Body of pancreas (tissue), 4 donors: ENCODE data around the gene GART. TPM values are rescaled to one million over a fixed set of nuclear protein-coding genes. Genes with fewer than 3 reads are reported as not detected.

Source experiments
- ATAC-seq: fragments of 150-250 bp; one replicate; pipeline ENCODE4 v1.9.1; 2016
- DNase-seq, 4 donors: peaks; one replicate each; pipeline ENCODE4 v3.0.0-alpha.2; 2019
- H3K27ac ChIP-seq, 4 donors: fragments of 200-600 bp; sonication (generic); 1 replicate in 3 of 4; 2 replicates in 1 of 4; pipeline versions ENCODE4 v1.5.1 to v1.6.1; 2016 to 2019; ENCODE audit warnings: mild to moderate bottlenecking in 1 of 4, mixed read lengths in 1 of 4, moderate library complexity in 1 of 4
- H3K27me3 ChIP-seq, 2 donors: fragments of 200-600 bp; sonication (generic); one replicate each; pipeline ENCODE4 v1.6.0; 2016; ENCODE audit warnings: mild to moderate bottlenecking in 1 of 2
- H3K36me3 ChIP-seq, 2 donors: fragments of 200-600 bp; sonication (generic); replicated peaks in 1 of 2; 2 replicates each; pipeline ENCODE4 v1.5.1; 2016; ENCODE audit warnings: low read depth in 2 of 2; ENCODE audit not compliant: insufficient read depth in 1 of 2
- H3K4me1 ChIP-seq: fragments of 200-600 bp; sonication (generic); one replicate; pipeline ENCODE4 v1.6.0; 2016
- H3K4me3 ChIP-seq, 2 donors: fragments of 200-600 bp; sonication (generic); 1 replicate in 1 of 2; 2 replicates in 1 of 2; pipeline ENCODE4 v1.5.1; 2016 to 2019
- H3K9me3 ChIP-seq, 3 donors: fragments of 200-600 bp; sonication (generic); 1 replicate in 2 of 3; 2 replicates in 1 of 3; pipeline ENCODE4 v1.5.1; 2016
- POLR2A ChIP-seq, 3 donors: fragments of 450-650 bp; IDR thresholded peaks; one replicate each; pipeline ENCODE4 v1.6.1; 2016; ENCODE audit warnings: antibody characterized with exemption in 3 of 3, mild to moderate bottlenecking in 2 of 3
- WGBS, 2 donors: methylation state at CpG; one replicate each; pipeline ENCODE4 v1.1.5; 2017; 5-methylcytosine and 5-hydroxymethylcytosine counted together
- intact Hi-C: fragments of 100-400 bp; cut with DNase I; formaldehyde crosslinking; loops from one replicate; pipeline ENCODE4 v1.15.1; 2023
- total RNA-seq, 2 donors: library from RNA; depleted of rRNA; stranded (reverse); fragments of >200 nt; gene quantifications; one replicate each; pipeline ENCODE4 v1.1.0, GENCODE V29; 2016
- TF ChIP-seq, protein P1 (sequence below), 7 experiments: fragments of 450-650 bp in 4 of 7; fragments of 200-600 bp in 3 of 7; sonication (generic) in 3 of 7; IDR thresholded peaks; one replicate each; pipeline ENCODE4 v1.5.1; 2016 to 2019; ENCODE audit warnings: antibody characterized with exemption in 7 of 7

The GART gene
- total RNA-seq, 2 donors from 2014 or later: 36.3 to 62.0 TPM

DNA sequence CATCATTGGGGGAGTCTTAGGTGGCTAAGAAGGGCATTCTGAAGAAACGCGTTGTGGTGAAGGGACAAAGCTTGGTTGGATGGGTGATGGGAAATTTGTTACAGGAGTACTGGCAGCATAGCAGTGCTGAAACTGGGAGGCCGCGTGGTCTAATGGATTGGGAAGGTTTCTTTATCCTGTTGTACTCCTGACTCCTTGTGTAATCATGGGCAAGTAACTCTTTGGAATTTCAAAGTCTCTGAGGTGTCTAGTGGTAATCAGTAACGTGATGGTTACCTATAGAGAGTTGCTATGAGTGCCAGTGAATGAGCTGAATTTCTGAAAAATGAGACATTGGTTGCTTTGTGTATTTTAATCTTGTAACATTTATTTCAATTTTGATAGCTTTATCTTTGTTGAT, 28.1 kb upstream of the GART start:
- no peaks in the 10 kb centered on the region for H3K4me1 ChIP-seq
- H3K36me3 ChIP-seq: peaks cover 5 to 12% of the 10 kb centered on the region in 2 donors
- H3K27me3 ChIP-seq: no peaks in the 10 kb centered on the region
- H3K27ac ChIP-seq: no peak overlapping the region
- no peak overlapping the region for H3K4me3 ChIP-seq
- intact Hi-C loops: no loop called here
- ATAC-seq: no peak
- H3K9me3 ChIP-seq: no peaks in the 10 kb centered on the region
- WGBS, 2 donors: 79 to 85% methylated on average over 5 of the region's 5 CpGs
- TF ChIP-seq POLR2A (IDR thresholded peaks at IDR 0.05): no peak
- TF ChIP-seq, protein P1, sequence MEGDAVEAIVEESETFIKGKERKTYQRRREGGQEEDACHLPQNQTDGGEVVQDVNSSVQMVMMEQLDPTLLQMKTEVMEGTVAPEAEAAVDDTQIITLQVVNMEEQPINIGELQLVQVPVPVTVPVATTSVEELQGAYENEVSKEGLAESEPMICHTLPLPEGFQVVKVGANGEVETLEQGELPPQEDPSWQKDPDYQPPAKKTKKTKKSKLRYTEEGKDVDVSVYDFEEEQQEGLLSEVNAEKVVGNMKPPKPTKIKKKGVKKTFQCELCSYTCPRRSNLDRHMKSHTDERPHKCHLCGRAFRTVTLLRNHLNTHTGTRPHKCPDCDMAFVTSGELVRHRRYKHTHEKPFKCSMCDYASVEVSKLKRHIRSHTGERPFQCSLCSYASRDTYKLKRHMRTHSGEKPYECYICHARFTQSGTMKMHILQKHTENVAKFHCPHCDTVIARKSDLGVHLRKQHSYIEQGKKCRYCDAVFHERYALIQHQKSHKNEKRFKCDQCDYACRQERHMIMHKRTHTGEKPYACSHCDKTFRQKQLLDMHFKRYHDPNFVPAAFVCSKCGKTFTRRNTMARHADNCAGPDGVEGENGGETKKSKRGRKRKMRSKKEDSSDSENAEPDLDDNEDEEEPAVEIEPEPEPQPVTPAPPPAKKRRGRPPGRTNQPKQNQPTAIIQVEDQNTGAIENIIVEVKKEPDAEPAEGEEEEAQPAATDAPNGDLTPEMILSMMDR (IDR thresholded peaks at IDR 0.05): no peak
- no peak for DNase-seq

DNA sequence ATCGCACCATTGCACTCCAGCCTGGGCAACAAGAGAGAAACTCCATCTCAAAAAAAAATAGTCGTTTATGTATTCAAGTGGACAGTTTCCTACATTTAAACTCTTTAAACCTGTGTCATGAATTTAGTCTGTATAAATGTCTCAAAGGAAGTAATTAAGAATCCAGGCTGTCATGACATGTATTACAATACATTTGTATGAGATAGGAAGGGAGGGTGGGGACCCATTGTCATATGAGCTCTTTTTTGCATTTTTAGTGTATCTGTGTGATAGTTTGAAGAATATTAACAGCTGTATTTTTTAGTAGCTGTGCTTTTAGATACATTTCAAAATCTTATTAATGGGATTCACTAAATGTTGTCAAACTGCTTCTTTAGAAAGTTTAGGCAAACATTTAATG, 26.5 kb upstream of the GART start:
- no peak overlapping the region for H3K27ac ChIP-seq
- H3K4me1 ChIP-seq: no peaks in the 10 kb centered on the region
- H3K36me3 ChIP-seq: peaks cover 5 to 8% of the 10 kb centered on the region in 2 donors
- no peaks in the 10 kb centered on the region for H3K27me3 ChIP-seq
- 74 to 75% methylated on average over 2 of the region's 2 CpGs for WGBS, 2 donors
- intact Hi-C loops: no loop called here
- no peak overlapping the region for H3K4me3 ChIP-seq
- TF ChIP-seq POLR2A (IDR thresholded peaks at IDR 0.05): no peak
- DNase-seq (no peak), ATAC-seq (no peak)
- H3K9me3 ChIP-seq: no peaks in the 10 kb centered on the region

DNA sequence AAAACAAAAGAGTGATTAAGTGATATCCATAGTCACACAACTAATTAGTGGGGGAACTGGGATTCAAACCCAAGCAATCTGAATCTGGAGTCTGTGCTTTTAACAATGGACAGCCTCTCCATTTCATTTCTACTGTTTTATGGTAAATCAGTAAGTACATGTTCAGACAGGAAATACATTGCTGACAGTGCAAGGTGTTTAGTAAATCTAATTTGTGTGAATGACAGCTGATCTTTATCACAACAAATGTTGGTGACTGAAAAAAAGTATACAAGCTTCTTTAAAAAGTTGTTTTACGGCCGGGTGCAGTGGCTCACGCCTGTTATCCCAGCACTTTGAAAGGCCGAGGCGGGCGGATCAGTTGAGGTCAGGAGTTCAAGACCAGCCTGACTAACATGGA, 26.0 kb upstream of the GART start:
- WGBS, 2 donors: 79 to 92% methylated on average over 6 of the region's 6 CpGs
- TF ChIP-seq POLR2A (IDR thresholded peaks at IDR 0.05): no peak
- TF ChIP-seq, protein P1 (IDR thresholded peaks at IDR 0.05): no peak
- Histone ChIP-seq H3K4me3 (no peak overlapping the region), H3K27me3 (no peaks in the 10 kb centered on the region), H3K27ac (no peak overlapping the region), H3K9me3 (no peaks in the 10 kb centered on the region), H3K4me1 (no peaks in the 10 kb centered on the region), H3K36me3 (peaks cover 5 to 8% of the 10 kb centered on the region in 2 donors)
- intact Hi-C loops: no loop called here
- DNase-seq: no peak
- no peak for ATAC-seq

DNA sequence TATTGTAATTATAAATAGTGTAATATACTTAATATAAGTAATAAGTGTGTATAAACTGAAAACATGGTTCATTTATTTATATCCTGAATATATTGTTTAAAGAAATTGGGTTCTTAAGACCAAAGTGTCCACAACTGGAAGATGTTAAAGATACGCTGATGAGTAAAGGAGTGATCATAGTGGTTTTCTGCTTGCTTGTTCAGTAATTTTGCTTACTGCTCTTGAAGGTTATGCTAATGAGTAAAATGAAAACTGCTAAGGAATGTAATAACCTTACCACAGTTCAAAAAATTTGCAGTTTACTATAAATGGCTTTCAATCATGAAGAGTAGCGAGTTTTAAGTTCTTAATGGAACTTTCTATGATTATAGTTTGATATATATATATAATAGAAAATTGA, 24.6 kb upstream of the GART start:
- Histone ChIP-seq H3K27me3 (no peaks in the 10 kb centered on the region), H3K27ac (no peak overlapping the region), H3K4me1 (no peaks in the 10 kb centered on the region), H3K4me3 (no peak overlapping the region), H3K36me3 (peaks cover 5 to 11% of the 10 kb centered on the region in 2 donors), H3K9me3 (no peaks in the 10 kb centered on the region)
- intact Hi-C loops: no loop called here
- no peak for DNase-seq
- TF ChIP-seq POLR2A (IDR thresholded peaks at IDR 0.05): no peak
- TF ChIP-seq, protein P1 (IDR thresholded peaks at IDR 0.05): no peak
- WGBS, 2 donors: 92 to 97% methylated on average over 2 of the region's 2 CpGs
- ATAC-seq: no peak

DNA sequence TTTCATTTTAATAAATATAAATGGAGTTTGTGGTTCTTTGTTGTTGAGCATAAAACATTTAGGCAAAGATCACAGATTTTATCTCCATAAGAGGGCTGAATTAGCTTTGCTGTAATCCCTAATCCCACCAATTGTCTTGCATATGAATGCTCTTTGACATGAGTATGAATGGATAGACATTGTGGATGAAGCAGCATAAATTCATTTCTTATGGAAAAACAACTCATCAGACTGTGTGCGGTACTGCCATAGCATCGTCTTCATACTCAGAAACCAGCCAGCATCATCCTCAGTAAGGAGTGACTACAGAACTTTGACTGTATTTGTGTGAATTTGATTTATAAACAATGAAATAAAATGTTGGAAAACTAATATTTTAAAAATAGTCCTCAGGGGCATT, 20.5 kb upstream of the GART start:
- TF ChIP-seq, protein P1 (IDR thresholded peaks at IDR 0.05): no peak
- TF ChIP-seq POLR2A (IDR thresholded peaks at IDR 0.05): no peak
- WGBS, 2 donors: 96 to 98% methylated on average over 2 of the region's 2 CpGs
- H3K4me3 ChIP-seq: no peak overlapping the region
- ATAC-seq (no peak), DNase-seq (no peak)
- peaks cover 6 to 26% of the 10 kb centered on the region in 2 donors for H3K36me3 ChIP-seq
- no peaks in the 10 kb centered on the region for H3K9me3 ChIP-seq
- no peaks in the 10 kb centered on the region for H3K27me3 ChIP-seq
- H3K27ac ChIP-seq: no peak overlapping the region
- H3K4me1 ChIP-seq: peaks cover 6% of the 10 kb centered on the region
- intact Hi-C loops: no loop called here
